Cerebellar nuclear complex (tissue), 1 donor: ENCODE measurements around the gene NPIPA3.
"Not testable (repeated sequence)": the region's sequence is repeated elsewhere in the genome, so short reads cannot be mapped to it uniquely, and the experiment has no call there.

ENCODE experiments used
- DNase-seq, 2 experiments: peaks; one replicate each; lab custom pipeline; 2025; lab: John Stamatoyannopoulos, UW

Gene NPIPA3

GRCh38 chr16:14742273-14743128 lies 39.3 kb downstream of the NPIPA3 start, which contains the start of gene NPIPA2:
TSS of gene NPIPA2 (plus strand) at chr16:14742533. CDS start at chr16:14748066, 5,533 bp downstream.
- DNase-seq = not testable (repeated sequence)

- DNase-seq = not testable (repeated sequence)
Observed at GRCh38 chr16:14773654-14774053, 70.4 kb downstream of the NPIPA3 start.

GRCh38 chr16:14775624-14776023 lies 72.4 kb downstream of the NPIPA3 start:
- DNase-seq = not testable (repeated sequence)
